ENCODE data around the gene ANKS1B.
A peak's percentile ranks its signal among the peaks of the same experiment; 100 is the strongest.
"Not testable (repeated sequence)": the region's sequence is repeated elsewhere in the genome, so short reads cannot be mapped to it uniquely, and the experiment has no call there.

The ANKS1B gene

DNA sequence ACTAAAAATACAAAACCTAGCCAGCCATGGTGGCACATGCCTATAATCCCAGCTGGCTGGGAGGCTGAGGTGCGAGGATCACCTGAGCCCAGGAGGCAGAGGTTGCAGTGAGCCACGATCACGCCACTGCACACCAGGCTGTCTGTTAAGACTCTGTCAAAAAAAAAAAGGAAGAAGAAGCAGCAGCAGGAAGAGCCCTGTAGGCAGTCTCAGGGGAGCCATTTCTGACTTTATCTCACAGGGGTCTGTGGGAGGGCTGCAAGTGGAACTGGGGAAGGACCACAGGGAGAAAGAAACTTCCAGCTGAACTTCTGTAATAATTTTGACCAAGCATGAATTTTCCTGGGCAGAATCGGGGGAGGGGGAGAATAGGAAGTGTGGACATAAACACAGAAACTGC lies 304.5 kb downstream of the ANKS1B start:
- no peak for FAIRE-seq

DNA sequence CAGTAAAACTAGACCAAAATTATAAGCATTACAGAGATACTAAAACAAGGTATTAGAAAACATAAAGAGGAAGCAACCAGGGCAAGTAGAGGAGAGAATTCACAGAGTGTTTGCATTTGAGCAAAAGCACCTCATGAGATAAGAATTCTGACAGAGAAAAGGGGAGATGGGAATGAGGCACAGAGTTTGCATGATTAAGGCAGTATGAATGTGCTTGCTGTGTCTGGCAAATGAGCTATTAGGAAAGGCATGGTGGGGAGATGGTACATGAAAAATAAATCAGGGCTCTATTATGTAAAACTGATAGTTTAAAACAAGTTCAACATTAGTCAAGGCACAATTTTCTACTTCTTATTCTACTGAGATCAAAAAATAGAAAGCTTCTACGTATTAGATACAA lies 314.1 kb downstream of the ANKS1B start:
- no peak for FAIRE-seq

DNA sequence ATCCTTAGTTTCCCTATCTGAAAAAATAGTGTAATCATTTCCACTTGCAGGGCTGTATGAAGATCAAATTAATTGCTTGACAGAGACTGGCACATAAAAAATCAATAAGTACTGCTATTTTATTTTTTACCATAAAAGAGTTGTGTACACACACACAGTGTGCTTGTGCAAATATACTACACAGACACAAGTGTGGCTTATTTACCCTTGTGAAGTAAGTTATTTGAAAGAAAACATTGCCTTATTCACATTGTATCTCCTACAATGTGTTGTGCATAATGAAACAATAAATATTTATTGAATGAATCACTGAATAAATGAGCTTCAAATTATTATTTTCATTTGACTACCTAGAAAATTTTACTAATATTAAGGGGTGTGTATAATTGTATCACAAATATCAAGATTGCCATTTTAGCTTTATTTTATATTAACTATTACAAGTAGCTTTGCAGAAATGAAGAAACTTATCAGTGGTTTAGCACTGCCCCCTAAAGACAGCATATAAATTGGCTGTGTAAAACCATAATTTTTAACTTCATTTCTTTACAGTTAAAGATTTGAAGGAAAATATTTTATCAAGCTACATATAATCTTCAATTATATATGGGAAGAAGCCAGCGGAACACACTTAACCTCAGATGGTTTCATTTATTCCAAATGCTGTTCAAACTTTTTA lies 325.9 kb downstream of the ANKS1B start:
- FAIRE-seq = peak; percentile 90

DNA sequence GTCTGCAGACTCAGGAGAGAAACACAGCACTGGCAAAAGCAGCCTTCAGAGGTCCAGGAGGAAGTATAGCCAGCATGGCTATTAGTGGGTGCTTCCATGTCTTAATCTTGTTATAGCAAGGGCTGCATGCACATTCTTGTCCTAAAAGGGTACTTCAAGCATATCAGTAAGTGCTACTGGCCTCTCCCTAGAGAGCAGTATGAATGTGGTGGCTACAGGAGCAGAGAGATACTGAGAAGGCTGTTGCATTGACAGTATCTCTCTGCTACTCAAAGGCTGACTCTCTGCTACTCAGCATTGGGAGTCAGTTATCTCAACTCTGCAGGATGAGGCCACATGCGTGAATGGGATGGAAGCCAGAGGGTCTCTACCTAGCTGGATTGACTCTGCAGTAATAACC lies 335.2 kb downstream of the ANKS1B start:
- FAIRE-seq = no peak

DNA sequence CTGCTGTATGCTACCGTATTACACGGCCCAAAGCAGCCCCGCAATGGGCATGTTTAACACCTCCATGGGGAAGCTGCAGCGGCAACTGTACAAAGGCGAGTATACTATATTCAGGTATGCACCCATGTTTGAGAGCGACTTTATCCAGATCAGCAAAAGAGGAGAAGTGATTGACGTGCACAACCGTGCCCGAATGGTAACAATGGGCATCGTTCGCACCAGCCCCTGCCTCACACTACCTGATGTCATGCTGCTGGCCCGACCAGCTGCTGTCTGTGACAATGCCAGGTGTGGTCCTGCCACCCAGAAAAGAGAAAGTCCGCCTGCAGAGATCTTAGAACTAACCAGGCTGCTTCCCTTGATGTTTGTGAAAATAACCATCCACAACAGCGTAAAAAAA lies 336.6 kb downstream of the ANKS1B start:
- no peak for FAIRE-seq

DNA sequence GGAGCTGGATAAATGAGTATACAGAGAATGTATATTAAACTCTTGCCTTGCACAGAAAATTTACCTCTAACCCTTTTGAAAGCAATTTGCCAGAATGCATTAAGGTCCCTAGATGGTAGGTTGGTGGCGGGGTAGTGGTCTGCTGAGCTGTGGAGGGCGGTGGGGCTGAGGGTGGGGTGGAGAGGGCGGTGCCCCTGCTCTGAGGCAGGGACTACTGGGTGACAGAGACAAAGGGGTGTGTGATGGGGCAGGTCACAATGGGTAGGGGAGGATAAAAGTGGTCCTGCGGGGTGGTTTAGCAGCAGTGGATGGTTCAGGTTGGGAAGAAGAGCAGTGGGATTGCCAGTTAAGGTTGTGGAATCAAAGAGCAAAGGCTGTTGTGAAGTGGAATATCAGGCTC lies 337.3 kb downstream of the ANKS1B start, which contains the start of gene GARIN6:
Gene GARIN6 (plus strand): TSS at position 301 of the 400 bp plus-strand sequence. CDS start 422 bp downstream, outside the sequence.
- FAIRE-seq = no peak

DNA sequence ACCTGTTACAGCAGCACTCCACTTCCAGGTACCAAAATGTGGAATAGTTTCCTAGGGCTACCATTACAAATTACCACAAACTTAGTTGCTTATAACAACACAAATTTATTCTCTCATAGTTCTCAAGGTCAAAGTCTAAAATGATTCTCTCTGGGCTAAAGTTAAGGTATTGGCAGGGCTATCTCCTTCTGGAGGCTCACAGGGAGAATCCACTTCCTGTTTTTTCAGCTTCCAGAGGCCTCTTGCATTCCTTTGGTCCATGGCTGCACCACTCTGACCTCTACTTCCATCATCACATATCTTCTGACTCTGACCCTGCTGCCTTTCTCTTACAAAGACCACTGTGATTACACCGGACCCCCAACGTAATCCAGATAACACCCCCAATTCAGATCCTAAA lies 340.1 kb downstream of the ANKS1B start:
- no peak for FAIRE-seq

DNA sequence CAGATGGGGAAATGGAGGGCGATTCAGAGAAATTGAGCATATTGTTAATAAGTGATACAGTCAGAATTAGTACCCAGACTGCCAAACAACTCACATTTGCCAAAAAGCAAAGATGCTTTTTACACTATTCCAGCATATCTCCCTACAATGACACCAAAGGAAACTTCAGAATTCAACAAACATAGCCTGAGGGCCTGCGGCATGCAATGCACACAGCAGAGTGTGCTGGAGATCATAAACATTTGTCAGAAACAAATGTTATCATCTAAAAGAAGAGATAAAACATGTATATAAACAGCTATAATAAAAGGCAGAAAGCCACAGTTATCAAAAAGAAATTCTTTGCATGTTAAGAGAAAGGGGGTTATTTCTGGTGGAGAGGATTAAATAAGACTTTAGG lies 357.3 kb downstream of the ANKS1B start:
- FAIRE-seq = no peak

DNA sequence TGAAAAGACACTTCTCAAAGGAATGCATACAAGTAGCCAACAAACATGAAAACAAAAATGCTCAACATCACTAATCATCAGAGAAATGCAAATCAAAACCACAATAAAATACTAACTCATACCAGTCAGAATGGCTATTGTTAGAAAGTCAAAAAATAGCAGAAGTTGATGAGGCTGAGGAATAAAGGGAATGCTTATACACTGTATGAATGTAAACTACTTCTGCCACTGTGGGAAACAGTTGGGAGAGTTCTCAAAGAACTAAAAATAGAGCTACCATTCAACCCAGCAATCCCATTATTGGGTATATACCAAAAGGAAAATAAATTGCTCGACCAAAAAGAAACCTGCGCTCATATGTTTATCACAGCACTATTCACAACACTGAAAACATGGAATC lies 360.1 kb downstream of the ANKS1B start:
- not testable (repeated sequence) for FAIRE-seq

DNA sequence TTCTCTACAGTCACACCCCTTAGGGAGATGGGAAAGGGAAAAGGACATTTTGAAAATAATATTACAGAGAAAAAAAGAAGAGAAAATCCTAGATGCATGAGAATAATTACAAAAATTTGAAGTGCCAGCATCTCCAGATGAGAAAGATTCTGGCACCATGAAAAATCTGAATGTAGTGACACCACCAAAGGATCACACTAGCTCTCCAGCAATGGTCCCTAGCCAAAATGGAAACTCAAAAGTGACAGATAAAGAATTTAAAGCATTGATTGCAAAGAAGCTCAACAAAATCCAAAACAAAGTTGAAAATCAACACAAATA lies 364.6 kb downstream of the ANKS1B start:
- no peak for FAIRE-seq

DNA sequence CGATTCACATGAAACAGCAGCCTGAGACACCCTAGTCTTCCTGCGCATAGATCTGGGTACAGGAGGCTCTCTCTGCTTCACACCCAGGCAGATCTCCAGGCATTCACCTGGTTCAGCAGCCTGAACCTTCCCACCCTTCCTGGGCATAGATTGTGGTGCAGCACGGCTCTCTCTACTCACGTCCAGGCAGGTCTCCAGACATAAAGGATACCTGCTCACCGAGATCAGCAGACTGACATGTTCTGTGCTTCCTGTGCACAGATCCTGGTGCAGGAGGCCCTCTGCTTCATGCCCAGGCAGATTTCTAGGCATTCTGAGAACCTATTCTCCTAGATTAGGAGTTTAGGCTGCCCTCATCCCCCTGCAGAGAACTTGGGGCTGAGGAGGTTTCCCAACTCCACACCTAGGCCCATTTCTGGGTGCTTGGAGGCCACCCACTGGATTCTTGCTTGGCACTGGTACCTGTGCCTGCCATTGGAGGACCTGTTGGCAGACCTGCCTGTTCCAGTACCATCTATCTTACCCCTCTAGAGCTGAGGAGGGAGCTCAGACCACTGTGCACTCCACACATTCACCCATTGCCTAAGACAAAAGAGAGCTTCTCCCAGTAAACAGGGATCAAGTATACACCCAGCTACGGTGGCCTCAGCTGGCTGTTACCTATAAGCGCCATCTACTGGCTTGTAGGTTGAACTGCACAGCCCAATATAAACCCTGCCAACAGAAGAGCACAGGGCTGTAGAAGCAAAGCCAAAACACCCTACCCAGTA lies 365.2 kb downstream of the ANKS1B start:
- FAIRE-seq = no peak

DNA sequence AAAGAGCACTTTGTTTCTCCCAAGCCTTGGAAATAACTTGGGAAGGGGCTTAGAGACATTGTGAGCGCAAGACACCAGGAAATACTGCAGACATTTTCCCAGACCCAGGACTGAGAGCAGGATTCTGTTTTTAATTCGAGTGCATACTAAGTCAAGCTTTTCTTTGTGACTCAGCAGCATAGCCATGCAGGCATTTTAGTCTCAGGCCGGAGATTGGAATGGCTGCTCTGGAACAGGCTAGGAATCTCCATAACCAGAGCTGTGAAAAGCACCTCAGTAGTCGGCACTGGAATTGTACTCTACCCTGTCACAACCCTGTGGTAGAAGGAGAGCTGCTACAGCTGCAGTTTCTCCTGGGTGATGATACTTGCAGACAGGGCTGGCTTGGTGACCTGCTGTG lies 366.1 kb downstream of the ANKS1B start:
- no peak for FAIRE-seq

DNA sequence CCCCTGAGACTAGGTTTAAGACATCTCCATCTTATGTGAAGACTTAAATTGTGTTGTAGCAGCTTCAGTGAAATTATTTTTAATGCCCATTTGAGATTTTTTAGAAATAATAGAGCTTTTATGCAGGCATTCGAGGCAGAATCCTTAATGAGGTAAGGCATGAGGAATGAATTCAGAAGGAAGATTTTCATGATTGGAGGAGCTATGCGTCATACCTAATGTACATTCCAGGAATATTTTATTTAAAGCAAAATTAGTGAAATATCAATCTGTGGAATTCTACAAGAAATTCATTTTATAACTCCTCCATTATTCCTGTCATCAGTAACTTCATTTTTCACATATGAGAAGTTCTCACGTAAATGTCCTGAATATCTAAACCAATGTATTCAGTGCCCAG lies 373.1 kb downstream of the ANKS1B start:
- FAIRE-seq = no peak

DNA sequence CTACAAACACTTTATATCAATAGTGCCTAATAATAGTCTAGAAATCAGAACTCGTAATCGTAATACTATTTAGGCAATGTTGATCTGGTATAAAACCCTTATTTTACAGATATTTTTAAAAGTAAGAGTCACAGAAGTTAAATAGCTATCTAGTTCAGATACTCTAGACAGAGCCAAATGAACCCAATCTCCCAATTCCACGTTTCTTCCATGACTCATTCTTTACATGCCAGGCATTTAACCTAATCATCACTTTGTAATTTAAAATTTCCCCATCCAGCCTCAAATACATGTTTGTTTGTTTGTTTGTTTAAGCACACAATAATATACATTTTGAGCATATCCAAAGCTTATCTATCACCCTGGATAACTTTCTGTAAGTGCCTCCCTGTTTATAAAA lies 373.6 kb downstream of the ANKS1B start:
- no peak for FAIRE-seq

DNA sequence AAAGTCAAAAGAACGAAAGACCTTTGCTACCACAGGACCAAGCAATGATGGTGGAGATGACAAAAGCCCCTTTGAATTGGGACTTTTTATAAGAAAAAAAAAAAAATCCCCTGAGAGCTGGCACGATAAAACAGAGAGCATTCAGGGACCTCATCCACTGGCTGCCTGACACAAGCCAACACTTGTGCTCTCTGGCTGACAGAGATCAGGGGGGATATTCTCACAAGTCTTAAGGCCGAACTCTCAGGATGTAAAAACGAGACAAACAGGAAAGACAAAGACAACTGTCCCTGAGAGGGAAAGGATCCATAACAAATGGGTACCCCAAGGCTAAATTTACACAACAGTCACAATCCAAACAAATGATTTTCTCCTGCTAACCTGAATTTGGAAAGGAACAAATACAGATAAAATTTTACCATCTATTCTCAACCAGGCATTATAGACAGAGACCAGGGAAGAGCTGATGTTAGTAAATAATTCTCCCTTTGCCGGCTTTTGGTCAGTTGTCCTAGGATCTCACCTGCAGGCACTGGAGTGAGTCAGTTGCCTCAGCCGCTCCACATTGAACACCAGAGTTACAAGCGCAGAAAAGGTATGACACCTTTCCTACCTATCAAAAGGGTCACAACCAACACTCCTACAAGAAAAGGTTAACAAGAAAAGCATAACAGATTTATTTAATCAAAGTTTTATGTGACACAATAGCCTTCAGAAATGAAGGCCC lies 375.1 kb downstream of the ANKS1B start:
- FAIRE-seq = no peak

DNA sequence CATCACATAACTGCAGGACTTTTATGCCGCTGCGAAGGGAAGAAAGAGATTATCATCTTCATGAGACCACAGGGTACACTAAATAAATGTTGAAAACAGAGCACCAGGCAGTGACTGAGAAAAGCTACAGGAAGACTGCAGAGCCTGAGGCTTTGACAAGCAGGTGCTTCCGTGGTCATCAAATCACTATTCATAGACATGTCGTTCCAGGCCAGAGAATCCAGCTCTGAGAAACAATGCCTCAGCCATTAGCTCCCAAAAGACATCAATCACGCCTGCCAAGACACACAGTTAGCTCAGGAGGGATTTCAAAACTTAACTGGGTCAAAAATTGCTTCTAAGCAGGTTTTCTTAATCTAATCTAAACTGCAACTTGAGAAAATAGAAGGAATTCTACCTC lies 384.3 kb downstream of the ANKS1B start:
- no peak for FAIRE-seq

DNA sequence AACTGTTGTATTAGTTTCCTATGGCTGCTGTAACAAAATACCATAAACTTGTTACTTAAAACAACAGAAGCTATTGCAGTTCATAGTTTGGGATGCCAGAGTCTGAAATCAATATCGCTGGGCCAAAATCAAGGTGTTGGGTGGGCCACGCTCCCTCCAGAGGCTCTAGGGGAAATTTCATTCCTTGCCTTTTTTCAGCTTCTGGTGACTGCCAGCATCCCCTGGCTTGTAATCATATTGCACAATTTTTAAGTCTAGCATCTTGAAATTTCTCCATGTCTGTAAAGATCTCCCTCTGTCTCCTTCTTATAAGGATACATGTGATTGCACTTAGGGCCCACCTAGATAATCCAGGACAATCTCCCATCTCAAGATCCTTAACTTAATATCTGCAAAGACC lies 386.0 kb downstream of the ANKS1B start:
- no peak for FAIRE-seq

DNA sequence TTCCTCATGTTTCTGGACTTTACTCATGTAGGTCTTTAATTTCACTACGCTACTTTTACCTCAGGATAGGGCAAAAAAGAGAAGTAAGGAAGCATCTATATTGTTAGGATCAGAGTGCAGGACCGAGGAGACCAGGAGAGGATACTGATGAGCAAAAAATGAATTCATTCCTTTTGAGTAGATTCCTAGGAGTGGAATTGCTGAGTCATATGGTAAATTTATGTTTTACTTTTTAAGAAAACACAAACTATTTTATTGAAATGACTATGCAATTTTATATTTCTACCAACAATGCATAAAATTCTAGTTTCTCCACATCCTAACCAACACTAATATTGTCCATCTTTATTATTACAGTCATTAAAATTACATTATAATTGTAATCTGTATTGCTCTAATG lies 388.0 kb downstream of the ANKS1B start:
- FAIRE-seq = no peak

DNA sequence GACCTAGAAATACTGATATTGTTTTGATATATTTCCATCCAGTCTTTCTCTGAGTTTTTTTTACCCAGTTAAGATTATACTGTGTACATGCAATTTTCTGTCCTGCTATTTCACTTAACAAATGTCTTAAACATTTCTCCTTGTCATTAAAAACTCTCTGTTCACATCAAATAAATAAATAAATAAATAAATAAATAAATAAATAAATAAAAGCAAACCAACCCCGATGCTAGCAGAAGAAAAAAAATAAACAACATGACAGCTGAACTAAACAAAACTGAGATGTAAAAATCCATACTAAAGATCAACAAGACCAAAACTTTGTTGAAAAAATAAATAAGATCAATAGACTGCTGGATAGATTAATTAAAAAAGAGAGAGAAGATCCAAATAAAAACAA lies 407.6 kb downstream of the ANKS1B start:
- not testable (repeated sequence) for FAIRE-seq

DNA sequence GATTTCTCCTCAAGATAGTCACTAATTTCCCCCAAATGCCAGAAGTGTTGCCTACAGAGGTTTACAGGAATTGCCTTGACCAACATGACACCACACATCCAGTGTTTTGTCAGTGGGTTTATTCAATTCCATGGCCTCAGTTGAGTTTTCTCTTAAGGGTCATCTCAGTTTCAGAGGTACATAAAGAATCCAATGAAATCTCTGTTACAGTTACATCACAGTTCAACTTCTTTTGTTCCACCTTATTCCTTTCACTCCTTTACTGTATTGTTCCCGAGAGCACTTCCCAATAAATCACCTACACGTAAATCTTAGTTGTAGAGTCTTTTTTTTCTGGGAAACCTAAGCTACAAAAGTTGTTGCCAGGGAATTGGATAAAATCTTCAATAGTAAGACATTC lies 410.8 kb downstream of the ANKS1B start:
- no peak for FAIRE-seq

DNA sequence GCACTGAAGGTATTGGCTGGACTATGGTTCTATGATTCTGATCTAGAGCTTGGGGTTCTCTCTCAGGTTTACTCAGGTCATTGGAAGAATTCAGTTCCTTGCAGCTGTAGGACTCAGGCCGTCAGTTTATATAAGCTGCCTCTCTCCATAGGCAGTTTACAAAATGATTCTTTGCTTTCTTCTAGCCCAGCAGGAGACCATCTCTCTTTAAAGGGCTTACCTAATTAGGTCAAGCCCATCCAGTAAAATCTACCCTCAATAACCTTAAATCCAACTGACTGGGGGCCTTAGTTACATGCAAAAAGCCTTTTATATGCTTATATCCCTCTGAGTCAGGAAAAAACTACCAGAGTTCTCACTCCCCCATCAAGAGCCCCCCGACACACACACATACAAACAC lies 417.7 kb downstream of the ANKS1B start:
- FAIRE-seq = no peak

DNA sequence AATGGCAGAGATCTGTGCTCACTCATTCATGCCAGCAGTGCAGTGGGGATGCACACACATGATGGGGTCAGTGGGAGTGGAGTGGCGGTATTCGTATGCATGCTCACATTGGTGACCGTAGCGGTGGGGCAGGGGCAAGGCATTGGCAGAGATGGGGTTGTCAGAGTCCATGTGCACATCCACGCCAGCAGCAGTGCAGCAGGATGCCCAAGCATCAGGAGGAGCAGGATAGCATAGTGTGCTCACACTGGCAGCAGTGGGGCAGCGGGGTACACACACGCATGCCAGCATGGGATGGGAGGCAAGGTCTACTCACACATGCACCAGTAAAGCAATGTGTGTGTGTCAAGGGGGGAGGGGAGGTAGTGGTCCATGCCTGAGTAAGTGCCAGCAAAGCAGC lies 426.6 kb downstream of the ANKS1B start:
- no peak for FAIRE-seq

DNA sequence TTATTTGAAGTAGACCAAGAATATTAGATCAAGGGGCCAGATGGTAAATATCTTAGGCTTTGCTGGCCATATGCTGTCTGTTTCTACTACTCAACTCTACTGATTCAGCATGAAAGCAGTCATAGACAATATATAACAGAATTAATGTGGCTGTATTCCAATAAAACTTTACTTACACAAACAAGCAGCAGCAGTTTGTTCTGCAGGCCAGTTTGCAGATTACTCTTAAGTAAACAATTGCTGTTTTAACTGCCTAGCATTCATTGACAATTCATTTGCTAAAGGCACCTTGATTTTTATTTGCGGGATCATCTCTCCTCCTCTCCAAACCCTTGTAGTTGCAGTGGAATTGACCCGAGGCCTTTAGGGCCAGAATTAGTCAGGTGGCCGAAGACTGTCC lies 431.3 kb downstream of the ANKS1B start:
- no peak for FAIRE-seq

DNA sequence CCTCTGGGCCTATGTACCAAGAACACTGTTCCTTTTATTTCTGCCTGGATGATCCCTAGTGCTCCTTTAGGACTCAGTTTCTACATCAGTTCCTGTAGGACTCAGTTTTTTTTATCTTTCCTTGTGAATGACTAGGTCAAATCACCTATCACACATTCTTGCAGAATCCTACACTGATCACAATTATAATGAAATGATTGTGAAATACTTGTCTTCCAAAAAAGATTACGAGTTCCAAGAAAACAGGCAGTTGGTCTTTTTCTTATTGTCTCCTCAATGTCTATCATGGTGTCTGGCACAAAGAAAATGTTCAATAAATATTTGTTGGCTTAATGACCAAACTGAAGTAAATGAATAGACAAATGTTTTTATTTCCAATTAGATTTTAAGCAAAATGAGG lies 432.7 kb downstream of the ANKS1B start:
- no peak for FAIRE-seq

Data from A204.1 (cell line).